H1 (cell line): ENCODE data around the gene NFATC1.

Experiments
- POLR2AphosphoS5 ChIP-seq: IDR thresholded peaks from 2 replicates; pipeline ENCODE4 v1.6.1; 2011; ENCODE audit warnings: low read depth, low read length
- RAD21 ChIP-seq, 2 experiments: IDR thresholded peaks in 1 of 2; conservative IDR thresholded peaks in 1 of 2; 2 replicates each; pipeline ENCODE4 v1.6.1; 2011; ENCODE audit warnings: low read depth in 2 of 2, low read length in 2 of 2, improper control_type of control experiment in 1 of 2, inconsistent platforms in 1 of 2, mild to moderate bottlenecking in 1 of 2, moderate library complexity in 1 of 2
- TBP ChIP-seq: IDR thresholded peaks from 2 replicates; pipeline ENCODE4 v1.6.1; 2011; ENCODE audit warnings: low read depth, low read length, improper control_type of control experiment

- no peak for TF ChIP-seq RAD21 (IDR thresholded peaks at IDR 0.05 in 1 of 2, conservative IDR thresholded peaks at IDR 0.05 in 1 of 2; ENCODE audit: low read depth in 2 of 2, low read length in 2 of 2)
- no peak for TF ChIP-seq TBP
- TF ChIP-seq POLR2AphosphoS5, result no peak
Observed at GRCh38 chr18:79533146-79533545, 137.4 kb downstream of the NFATC1 start.
